Activated CD8-positive, alpha-beta memory T cell treated with anti-CD3 and anti-CD28 coated beads for 36 hours (primary cell): ENCODE measurements around the gene HK2. TPM values are rescaled to one million over a fixed set of nuclear protein-coding genes. Genes with fewer than 3 reads are reported as not detected.

Source experiments
- CTCF ChIA-PET: fragments of 350-600 bp; sonication (Branson Sonifier 250); formaldehyde crosslinking; loops from one replicate; lab custom pipeline; 2021; ENCODE audit warnings: antibody characterized with exemption; lab: Charles Lee
- POLR2A ChIA-PET: fragments of 350-600 bp; sonication (Branson Sonifier 250); formaldehyde crosslinking; loops from one replicate; lab custom pipeline; 2021; ENCODE audit warnings: antibody characterized with exemption; lab: Charles Lee
- total RNA-seq, 2 experiments: library from RNA; stranded (reverse); gene quantifications; one replicate each; pipeline ENCODE4 v1.2.3, GENCODE V29; 2021

HK2 gene
- total RNA-seq, 2 experiments from 2014 or later = 104 to 107 TPM

- ChIA-PET CTCF (no interaction called here), POLR2A (no interaction called here)
Observed at GRCh38 chr2:74872389-74872836, 38.5 kb downstream of the HK2 start.

GRCh38 chr2:74873012-74873665, 39.2 kb downstream of the HK2 start:
- ChIA-PET POLR2A (no interaction called here), CTCF (interaction anchor here (4.3 kb wide), 1 partner anchor 158 kb away, joined by 21 read pairs; no protein-coding TSS in a partner anchor)

- POLR2A ChIA-PET = no interaction called here
- CTCF ChIA-PET = interaction anchor here (4.3 kb wide), 1 partner anchor 159 kb away, joined by 21 read pairs; no protein-coding TSS in a partner anchor
Observed at GRCh38 chr2:74873678-74874640, 40.0 kb downstream of the HK2 start.

GRCh38 chr2:74876081-74876886, 42.4 kb downstream of the HK2 start:
- POLR2A ChIA-PET = no interaction called here
- CTCF ChIA-PET = interaction anchor here (1.0 to 4.3 kb wide), 4 partner anchors 159 to 185 kb away, joined by 3 to 21 read pairs (median 4); no protein-coding TSS in a partner anchor

- ChIA-PET POLR2A (no interaction called here), CTCF (interaction anchor here (0.6 to 4.3 kb wide), 6 partner anchors 28 to 209 kb away, joined by 3 to 21 read pairs (median 4); no protein-coding TSS in a partner anchor)
Observed at GRCh38 chr2:74877376-74877775, 43.4 kb downstream of the HK2 start.

- ChIA-PET CTCF (interaction anchor here (0.6 to 1.1 kb wide), 2 partner anchors 28 to 210 kb away, joined by 3 read pairs; no protein-coding TSS in a partner anchor), POLR2A (no interaction called here)
Observed at GRCh38 chr2:74877781-74878433, 44.0 kb downstream of the HK2 start.

GRCh38 chr2:74878551-74878950, 44.6 kb downstream of the HK2 start:
- POLR2A ChIA-PET = no interaction called here
- CTCF ChIA-PET = no interaction called here

GRCh38 chr2:74880054-74880728, 46.3 kb downstream of the HK2 start:
- CTCF ChIA-PET = no interaction called here
- POLR2A ChIA-PET = no interaction called here

- ChIA-PET POLR2A (no interaction called here), CTCF (no interaction called here)
Observed at GRCh38 chr2:74881176-74881575, 47.2 kb downstream of the HK2 start.

GRCh38 chr2:74881626-74882298, 47.8 kb downstream of the HK2 start:
- CTCF ChIA-PET = no interaction called here

GRCh38 chr2:74882299-74882687, 48.4 kb downstream of the HK2 start:
- POLR2A ChIA-PET = no interaction called here
- CTCF ChIA-PET = no interaction called here

More at GRCh38 chr2:74881626-74882298, 47.8 kb downstream of the HK2 start:
- POLR2A ChIA-PET = no interaction called here

GRCh38 chr2:74883011-74883410, 49.1 kb downstream of the HK2 start:
- ChIA-PET POLR2A (no interaction called here), CTCF (no interaction called here)

- ChIA-PET CTCF (interaction anchor here (1.3 kb wide), 1 partner anchor 170 kb away, joined by 3 read pairs; no protein-coding TSS in a partner anchor), POLR2A (no interaction called here)
Observed at GRCh38 chr2:74884118-74884762, 50.3 kb downstream of the HK2 start.

- CTCF ChIA-PET = interaction anchor here (1.3 kb wide), 1 partner anchor 171 kb away, joined by 3 read pairs; no protein-coding TSS in a partner anchor
- POLR2A ChIA-PET = no interaction called here
Observed at GRCh38 chr2:74884866-74885265, 50.9 kb downstream of the HK2 start.

- ChIA-PET CTCF (no interaction called here), POLR2A (no interaction called here)
Observed at GRCh38 chr2:74886251-74886650, 52.3 kb downstream of the HK2 start.

GRCh38 chr2:74886811-74887210, 52.9 kb downstream of the HK2 start:
- ChIA-PET CTCF (no interaction called here), POLR2A (no interaction called here)

GRCh38 chr2:74887445-74887951, 53.6 kb downstream of the HK2 start:
- ChIA-PET CTCF (no interaction called here), POLR2A (no interaction called here)
